OCI-LY3 (cell line): ENCODE results near the gene ZNF546.

Source experiments
- CTCF ChIP-seq: fragments of 200-600, 300-600 bp; sonication (generic); IDR thresholded peaks from 2 replicates; pipeline ENCODE4 v1.5.1; 2014; ENCODE audit warnings: antibody characterized with exemption, low read length, low read depth
- EZH2phosphoT487 ChIP-seq: fragments of 200-600 bp; shearing (Covaris generic); IDR thresholded peaks from 2 replicates; pipeline ENCODE4 v1.6.1; 2018; ENCODE audit warnings: antibody characterized with exemption, mixed run types, low read depth

DNA sequence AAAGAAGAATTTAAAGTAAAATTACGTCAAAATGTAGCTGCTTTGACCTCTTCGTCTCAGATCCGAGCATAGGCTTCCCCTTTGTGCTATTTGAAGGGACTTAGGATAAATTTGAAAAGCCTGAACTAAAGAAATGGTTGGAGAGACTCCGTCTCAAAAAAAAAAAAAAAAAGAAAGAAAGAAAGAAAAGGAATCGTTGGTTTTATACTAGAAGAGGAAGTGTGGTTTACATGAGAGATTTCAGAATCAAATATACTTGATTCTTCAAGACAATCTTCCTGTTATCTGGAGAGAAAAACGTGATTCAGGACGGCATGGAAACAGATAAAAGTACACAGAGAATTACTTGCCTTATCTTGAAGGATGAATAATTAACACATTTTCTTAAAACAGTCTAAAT, 59.6 kb downstream of the ZNF546 start:
- TF ChIP-seq CTCF (no peak), EZH2phosphoT487 (no peak)
